ENCODE results near the gene RNASE7.

Gene RNASE7

DNA sequence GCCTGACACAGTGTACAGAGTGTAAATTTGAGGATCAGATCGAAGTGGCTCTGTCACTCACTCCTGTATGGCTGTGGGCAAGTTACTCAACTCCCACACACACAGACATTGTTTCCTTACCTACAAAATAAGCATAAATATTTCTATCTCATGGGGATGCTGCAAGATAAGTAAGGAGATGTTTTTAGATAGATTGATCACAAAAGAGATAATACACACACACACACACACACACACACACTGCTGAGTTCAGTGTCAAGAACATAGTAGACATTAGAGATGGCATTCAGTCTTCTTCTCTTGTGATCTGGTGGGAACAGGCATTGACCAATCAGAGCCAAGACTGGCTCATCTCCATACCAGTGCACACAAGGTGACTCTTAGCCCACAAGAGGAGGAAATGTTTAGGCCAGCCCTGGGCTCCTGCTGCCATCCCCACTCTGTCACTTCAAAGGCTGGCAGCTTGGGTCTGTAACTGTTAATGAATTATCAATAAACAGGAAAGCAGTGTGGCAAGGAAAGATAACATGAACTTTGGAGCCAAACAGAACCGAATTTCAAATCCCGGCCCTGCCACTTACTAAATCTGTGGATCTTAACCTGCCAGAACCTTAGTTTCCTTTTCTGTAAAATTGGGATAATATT lies 12.1 kb downstream of the RNASE7 start:
- DNase-seq (ENCODE audit: low read depth), result no peak
- TF ChIP-seq CTCF (conservative IDR thresholded peaks at IDR 0.05; ENCODE audit: low read depth, low read length), result no peak
- H3K4me3 ChIP-seq (ENCODE audit: low read length), result no peak overlapping the region

DNA sequence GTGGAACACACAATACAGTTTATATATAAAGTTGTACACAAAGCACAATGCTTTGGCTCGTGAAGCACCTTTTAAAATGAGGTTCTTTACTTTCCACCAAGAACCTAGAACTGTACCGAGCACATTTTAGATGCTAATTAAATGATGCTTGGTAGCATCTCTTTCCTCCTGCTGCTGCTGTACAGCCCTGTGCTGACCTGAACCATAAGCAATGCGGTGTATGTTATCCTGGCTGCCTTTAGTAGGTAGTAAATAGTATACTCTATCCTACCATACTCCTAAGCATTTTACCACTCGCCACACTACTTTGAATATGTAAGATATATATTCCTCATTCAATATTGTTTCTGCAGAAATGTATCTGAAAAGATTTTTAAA lies 12.6 kb downstream of the RNASE7 start:
- no peak for TF ChIP-seq CTCF (conservative IDR thresholded peaks at IDR 0.05; ENCODE audit: low read depth, low read length)
- H3K4me3 ChIP-seq (ENCODE audit: low read length), result no peak overlapping the region
- no peak for DNase-seq (ENCODE audit: low read depth)

DNA sequence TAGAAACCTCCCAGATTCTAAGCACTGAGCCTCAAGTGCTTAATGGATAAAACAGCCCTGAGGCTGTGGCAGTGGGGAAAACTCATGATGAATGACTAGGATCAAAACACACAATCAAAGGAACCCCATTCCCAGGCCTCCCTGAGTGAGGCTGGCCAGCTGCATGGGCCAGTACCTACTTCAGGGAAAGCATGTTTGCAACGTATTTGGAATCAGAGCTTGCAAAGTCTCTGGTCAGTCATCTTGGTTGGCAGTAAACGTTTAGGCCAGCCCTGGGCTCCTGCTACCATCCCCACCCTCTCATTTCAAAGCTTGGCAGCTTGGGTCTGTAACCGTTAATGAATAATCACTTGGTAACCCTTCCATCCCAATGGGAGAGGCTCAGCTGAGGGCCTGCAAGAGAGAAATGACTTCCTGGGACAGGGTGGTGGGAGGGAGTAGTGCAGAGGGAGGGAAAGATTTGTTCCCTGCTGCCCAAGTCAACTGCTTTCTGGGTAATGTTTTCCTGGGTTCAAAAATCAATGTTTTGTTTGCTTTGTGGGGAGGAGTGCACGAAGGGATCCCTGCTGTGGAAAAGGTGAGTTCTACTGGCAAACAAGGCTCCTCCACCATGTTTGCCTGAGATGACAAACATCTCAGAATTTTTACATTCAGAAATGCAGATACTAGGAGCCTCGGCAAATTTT lies 13.4 kb downstream of the RNASE7 start:
- no peak for DNase-seq (ENCODE audit: low read depth)
- no peak overlapping the region for H3K4me3 ChIP-seq (ENCODE audit: low read length)
- no peak for TF ChIP-seq CTCF (conservative IDR thresholded peaks at IDR 0.05; ENCODE audit: low read depth, low read length)

DNA sequence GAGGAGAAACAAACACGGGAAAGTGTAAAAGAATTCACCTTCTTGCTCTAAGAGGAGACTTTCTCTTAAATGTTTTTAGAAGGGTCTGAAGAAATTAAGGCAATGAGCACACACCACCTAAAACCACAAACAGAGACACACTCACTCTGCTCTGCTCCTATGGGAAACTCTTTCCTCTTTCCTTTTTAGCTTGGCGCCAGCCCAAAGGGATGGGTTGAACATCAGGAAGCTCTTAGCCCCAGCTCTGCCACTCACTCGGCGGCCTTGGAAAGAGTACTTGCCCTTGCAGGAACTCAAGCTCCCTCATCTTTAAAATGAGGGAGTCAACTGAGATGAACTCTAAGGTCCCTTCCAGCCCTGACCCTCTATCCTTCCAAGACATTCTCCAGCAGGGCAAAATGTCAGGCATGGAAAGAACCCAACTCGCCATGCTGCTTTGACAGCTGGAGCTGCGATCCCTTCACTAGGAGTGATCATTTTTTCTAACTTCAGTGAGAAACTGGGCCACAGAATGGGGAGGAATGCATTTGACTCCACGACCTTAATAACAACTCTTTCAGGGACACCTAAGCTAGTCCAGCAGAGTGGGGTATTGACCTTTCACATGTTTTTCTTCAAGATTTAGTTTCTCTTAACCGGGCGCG lies 14.5 kb downstream of the RNASE7 start:
- TF ChIP-seq CTCF (conservative IDR thresholded peaks at IDR 0.05; ENCODE audit: low read depth, low read length), result no peak
- no peak overlapping the region for H3K4me3 ChIP-seq (ENCODE audit: low read length)
- DNase-seq (ENCODE audit: low read depth), result no peak

- no peak for DNase-seq (ENCODE audit: low read depth)
- H3K4me3 ChIP-seq (ENCODE audit: low read length), result no peak within 1 kb of the TSS
- TF ChIP-seq CTCF (conservative IDR thresholded peaks at IDR 0.05; ENCODE audit: low read depth, low read length), result no peak
Observed at GRCh38 chr14:21057803-21058675, 15.9 kb downstream of the RNASE7 start, which contains the start of gene RNASE8. Gene RNASE8 (plus strand): TSS chr14:21057822. CDS start chr14:21057893, 71 bp downstream.

DNA sequence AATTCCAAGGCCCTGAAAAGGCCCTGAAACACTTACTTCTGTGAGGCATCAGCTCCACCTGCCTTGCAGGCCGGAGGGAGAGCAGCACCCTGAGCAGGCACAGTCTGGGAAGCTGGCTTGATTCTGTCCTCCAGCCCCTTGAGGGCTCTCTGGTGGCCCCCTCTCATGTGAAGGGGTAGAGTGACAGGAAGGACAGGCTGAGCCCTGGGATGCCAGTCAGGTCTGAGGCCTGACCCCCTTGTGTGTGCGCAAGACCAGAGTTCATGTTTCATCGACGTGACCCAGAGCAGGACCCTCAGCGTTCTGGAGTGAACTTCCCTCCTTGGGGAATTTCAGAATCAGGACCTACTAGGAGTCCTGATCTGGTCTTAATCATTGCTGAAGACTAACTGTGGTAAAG lies 16.7 kb downstream of the RNASE7 start:
- no peak overlapping the region for H3K4me3 ChIP-seq (ENCODE audit: low read length)
- no peak for DNase-seq (ENCODE audit: low read depth)
- no peak for TF ChIP-seq CTCF (conservative IDR thresholded peaks at IDR 0.05; ENCODE audit: low read depth, low read length)
